ENCODE data around the gene SCAPER.

Gene SCAPER

DNA sequence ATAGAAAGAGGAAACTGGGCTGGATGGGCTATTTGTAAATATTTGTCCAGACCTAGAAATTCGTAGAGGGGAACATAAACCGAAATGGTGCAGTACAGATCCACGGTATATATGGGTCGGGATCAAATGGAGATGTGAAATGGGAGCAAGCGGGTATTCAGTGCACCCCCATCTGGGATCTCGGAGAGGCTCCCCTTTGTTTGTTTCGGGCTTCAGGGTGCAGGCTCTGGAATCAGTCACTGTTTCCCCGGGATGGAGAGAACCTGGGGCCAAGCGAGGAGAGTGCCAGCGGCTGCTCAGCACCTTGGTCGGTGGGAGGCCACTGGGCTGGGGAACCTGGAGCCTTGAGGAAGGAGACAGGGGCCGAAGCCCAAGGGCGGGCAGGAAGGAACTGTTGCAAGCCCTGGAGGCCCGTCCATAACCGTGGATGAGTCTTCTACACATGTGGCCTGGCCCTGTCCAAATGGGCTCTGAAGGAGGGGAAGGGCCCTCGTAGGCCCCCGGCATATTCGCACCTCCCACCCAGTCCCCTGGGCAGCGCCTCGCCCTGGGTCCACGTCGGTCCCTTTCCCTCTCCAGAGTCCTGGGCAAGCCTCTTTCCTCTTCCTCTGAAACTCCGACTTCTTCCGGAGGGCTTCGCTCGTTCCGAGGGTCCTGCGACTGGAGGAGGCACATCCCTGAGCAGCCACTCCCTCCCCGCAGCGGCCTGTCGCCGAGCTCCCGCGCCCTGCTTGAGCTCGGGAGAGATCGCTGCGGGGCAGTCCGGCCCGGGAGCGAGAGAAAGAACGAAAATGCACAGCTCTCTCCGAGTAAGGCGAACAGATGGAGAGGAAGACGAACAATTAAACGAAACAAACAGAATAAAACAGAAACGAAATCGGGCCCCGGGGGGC lies 565.6 kb downstream of the SCAPER start:
- H3K9me3 ChIP-seq (ENCODE audit: low read length): no peaks in the 10 kb centered on the region
- H3K4me3 ChIP-seq (ENCODE audit: low read length): no peak overlapping the region
- no peaks in the 10 kb centered on the region for H3K36me3 ChIP-seq (ENCODE audit: insufficient read depth, low read length)
- H3K4me1 ChIP-seq (ENCODE audit: insufficient read depth, low read length): peaks cover 59% of the 10 kb centered on the region
- H3K27me3 ChIP-seq (ENCODE audit: insufficient read depth, low read length): peaks cover 79% of the 10 kb centered on the region
- H2AFZ ChIP-seq (ENCODE audit: low read depth, low read length): peak overlapping the region; percentile 41

DNA sequence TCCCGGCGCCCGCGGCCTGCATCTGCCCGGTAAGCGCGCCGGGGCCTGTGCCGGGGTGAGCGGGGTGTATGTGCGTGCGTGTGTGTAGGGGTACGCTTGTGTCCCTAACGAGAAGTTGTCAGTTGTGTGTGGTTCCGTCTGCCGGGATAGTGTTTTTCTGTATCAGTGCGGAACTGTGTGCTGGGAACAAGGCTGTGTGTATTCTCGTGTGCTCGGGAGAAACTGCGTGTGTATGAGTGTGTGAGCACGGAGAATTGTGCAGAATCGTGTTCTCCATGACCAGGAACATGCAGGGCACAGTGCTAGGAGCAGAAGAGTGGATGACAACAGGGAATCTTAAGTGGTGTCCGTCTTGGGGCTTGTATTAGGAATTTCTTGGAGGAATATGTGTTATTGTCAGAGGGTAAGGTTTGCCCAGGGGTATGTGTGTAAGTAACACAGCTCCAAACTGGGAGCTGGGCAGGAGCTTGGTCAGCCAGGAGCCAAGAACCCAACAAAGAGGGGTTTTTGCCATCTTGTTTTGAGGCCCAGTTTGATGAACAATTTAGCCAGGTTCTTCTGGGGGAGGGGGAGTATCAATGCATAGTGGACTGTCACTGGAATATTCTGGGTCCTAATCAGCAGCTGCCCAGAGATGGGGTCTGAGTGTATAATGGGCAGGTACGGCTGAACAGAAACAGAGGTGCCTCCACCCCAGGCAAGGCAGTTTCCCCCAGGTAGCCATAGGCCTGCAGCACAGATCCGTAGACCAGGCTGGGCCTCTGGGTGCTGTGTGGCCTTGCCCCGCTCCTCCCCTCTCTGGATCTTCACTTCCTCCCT lies 566.4 kb downstream of the SCAPER start:
- H3K4me3 ChIP-seq (ENCODE audit: low read length): peak overlapping the region; percentile 69
- peaks cover 78% of the 10 kb centered on the region for H3K27me3 ChIP-seq (ENCODE audit: insufficient read depth, low read length)
- H2AFZ ChIP-seq (ENCODE audit: low read depth, low read length): peak overlapping the region; percentile 66
- no peaks in the 10 kb centered on the region for H3K36me3 ChIP-seq (ENCODE audit: insufficient read depth, low read length)
- no peaks in the 10 kb centered on the region for H3K9me3 ChIP-seq (ENCODE audit: low read length)
- peaks cover 59% of the 10 kb centered on the region for H3K4me1 ChIP-seq (ENCODE audit: insufficient read depth, low read length)

DNA sequence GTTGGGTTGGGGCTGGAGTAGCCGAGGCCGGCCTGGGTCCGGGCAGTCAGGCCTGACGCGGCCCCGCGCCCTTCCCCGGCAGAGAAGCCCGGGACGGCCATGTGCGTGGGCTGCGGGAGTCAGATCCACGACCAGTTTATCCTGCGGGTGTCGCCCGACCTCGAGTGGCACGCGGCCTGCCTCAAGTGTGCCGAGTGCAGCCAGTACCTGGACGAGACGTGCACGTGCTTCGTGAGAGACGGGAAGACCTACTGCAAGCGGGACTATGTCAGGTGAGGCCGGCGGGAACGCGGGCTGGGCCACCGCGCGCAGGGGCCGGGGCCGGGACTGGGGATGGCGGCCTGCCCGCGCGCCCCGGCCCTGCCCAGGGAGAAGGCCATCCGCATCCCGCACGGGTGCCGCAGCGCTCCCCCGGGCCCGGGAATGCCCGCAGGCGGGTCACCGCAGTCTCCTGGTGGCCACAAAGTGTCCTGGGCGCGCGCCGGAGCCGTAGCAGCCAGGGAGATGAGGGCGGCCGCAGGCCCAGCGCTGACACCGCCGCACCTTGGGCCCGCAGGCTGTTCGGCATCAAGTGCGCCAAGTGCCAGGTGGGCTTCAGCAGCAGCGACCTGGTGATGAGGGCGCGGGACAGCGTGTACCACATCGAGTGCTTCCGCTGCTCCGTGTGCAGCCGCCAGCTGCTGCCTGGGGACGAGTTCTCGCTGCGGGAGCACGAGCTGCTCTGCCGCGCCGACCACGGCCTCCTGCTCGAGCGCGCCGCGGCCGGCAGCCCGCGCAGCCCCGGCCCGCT lies 567.2 kb downstream of the SCAPER start:
- Histone ChIP-seq H3K4me1 (ENCODE audit: insufficient read depth, low read length) (peaks cover 59% of the 10 kb centered on the region), H2AFZ (ENCODE audit: low read depth, low read length) (peak overlapping the region; percentile 66), H3K27me3 (ENCODE audit: insufficient read depth, low read length) (peaks cover 76% of the 10 kb centered on the region), H3K4me3 (ENCODE audit: low read length) (peak overlapping the region; percentile 69), H3K36me3 (ENCODE audit: insufficient read depth, low read length) (no peaks in the 10 kb centered on the region), H3K9me3 (ENCODE audit: low read length) (no peaks in the 10 kb centered on the region)

DNA sequence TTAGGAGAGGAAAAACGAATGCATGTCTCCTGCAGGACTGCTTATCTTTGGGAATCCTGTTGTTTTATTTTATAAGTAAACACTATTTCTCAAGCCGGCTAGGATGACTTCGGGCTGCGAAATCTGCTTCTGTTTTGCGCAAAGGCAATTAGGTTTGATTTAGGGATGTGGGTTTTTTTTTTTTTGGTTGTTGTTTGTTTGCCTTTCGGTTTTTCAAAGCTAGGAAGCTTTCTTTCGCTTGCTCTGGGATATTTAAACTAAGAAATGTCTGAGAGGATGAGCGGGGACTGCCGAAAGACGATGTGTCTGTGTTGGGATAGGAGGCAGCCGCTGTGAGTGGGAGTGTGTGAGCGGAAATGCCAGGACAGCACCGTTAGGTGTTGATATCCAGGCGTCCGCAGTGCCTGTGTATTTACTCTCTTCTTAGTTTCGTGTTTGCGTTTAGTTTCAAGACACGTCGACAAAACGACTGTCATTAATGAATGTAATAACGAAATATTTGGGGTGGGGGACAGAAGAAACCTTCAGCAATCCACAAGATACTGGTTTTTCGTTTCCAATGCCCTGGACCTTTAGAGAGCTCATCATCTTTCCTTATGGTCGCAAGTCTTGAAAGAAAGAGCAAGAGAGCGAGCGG lies 568.0 kb downstream of the SCAPER start:
- Histone ChIP-seq H3K4me3 (ENCODE audit: low read length) (peak overlapping the region; percentile 69), H3K27me3 (ENCODE audit: insufficient read depth, low read length) (peaks cover 73% of the 10 kb centered on the region), H3K36me3 (ENCODE audit: insufficient read depth, low read length) (no peaks in the 10 kb centered on the region), H3K4me1 (ENCODE audit: insufficient read depth, low read length) (peaks cover 59% of the 10 kb centered on the region), H2AFZ (ENCODE audit: low read depth, low read length) (peak overlapping the region; percentile 66), H3K9me3 (ENCODE audit: low read length) (no peaks in the 10 kb centered on the region)

DNA sequence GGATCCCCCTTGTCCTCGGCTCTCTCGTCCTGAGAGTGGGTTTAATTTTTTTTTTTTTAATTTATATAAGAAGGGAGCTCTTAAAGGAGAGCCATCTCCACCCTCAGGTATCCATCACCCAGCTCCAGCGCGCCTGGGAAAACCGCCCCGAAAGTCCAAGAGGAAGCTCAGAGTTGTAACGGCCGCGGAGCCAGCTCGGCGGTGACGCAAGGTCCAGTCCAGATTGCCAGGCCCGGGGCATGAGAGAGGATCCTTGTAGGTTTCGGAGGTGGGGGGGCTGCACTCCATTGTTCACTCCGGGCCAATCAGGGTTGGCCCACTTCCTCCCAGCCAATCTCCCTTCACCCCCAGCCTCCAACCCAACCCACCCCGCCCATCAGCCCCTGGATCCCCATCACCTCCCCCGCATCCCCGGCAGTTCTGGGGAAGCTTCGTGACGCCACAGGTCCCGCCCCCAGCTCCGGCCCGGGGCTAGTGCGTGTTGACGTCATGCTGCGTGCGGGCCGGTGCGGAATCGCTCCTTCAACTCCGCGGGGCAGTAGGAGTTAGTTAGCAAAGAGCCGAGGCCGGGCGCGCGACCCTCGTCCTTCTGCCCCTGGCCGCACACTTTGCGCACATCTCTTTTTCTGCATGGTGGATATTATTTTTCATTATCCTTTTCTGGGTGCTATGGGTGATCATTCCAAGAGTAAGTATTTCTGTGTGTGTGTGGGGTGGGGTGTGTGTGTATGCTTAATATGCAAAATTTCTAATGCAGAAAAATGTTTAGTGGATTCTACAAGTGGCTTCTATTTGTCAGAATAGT lies 568.7 kb downstream of the SCAPER start, which contains the start of gene ISL2:
Gene ISL2 (plus strand): TSS at position 520 of the 805 bp plus-strand sequence. CDS start 111 bp downstream, at position 631.
- H3K27me3 ChIP-seq (ENCODE audit: insufficient read depth, low read length): peaks cover 65% of the 10 kb centered on the region
- peak within 1 kb of the TSS; percentile 66 for H2AFZ ChIP-seq (ENCODE audit: low read depth, low read length)
- H3K4me3 ChIP-seq (ENCODE audit: low read length): peak within 1 kb of the TSS; percentile 69
- no peaks in the 10 kb centered on the region for H3K9me3 ChIP-seq (ENCODE audit: low read length)
- H3K4me1 ChIP-seq (ENCODE audit: insufficient read depth, low read length): peaks cover 54% of the 10 kb centered on the region
- H3K36me3 ChIP-seq (ENCODE audit: insufficient read depth, low read length): no peaks in the 10 kb centered on the region

DNA sequence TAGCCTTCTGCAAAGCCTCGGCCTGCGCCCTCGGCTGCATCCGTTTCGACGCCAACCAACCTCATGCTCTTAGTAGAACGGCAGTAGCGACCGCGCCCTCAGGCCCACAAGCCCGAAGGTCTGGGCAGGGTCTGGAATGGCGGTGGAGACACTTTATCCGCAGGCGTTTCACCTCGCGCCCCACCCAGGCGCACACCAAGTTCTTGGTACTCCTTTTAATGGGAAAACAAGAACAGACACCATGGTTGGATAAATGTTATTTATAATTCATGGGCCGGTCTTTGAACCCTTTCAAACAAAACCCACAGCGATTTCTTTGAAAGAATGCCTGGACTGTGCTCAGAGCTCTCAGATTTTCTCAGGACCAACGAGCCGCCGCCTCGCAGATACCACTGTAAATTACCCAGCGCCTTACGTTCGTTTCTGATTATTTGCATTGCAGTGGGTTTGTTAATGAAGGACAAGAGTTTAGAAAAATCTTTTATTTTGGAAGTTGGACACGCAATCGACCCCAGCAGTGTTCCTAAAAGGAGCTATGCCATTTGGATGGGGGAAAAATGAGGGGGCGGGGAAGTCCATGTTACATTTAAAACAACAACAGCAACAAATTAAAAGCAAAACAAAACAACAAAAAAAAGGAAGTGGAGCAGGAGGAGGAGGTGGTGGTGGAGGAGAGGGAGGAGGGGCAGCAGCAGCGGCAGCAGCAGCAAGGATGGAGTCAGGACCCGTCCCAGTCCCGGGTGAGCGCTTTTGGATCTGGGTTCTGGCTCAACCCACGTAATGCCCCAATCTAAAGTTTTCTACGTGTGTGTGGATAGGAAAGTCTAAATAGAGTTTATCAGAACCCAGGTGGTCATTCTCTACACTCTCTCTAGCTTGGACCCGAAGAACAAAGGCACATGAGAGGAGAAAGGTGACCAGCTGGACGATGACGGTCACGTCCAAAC lies 569.6 kb downstream of the SCAPER start:
- Histone ChIP-seq H2AFZ (ENCODE audit: low read depth, low read length) (peak overlapping the region; percentile 37), H3K9me3 (ENCODE audit: low read length) (no peaks in the 10 kb centered on the region), H3K4me1 (ENCODE audit: insufficient read depth, low read length) (peaks cover 47% of the 10 kb centered on the region), H3K27me3 (ENCODE audit: insufficient read depth, low read length) (peaks cover 58% of the 10 kb centered on the region), H3K4me3 (ENCODE audit: low read length) (peak overlapping the region; percentile 69), H3K36me3 (ENCODE audit: insufficient read depth, low read length) (no peaks in the 10 kb centered on the region)

DNA sequence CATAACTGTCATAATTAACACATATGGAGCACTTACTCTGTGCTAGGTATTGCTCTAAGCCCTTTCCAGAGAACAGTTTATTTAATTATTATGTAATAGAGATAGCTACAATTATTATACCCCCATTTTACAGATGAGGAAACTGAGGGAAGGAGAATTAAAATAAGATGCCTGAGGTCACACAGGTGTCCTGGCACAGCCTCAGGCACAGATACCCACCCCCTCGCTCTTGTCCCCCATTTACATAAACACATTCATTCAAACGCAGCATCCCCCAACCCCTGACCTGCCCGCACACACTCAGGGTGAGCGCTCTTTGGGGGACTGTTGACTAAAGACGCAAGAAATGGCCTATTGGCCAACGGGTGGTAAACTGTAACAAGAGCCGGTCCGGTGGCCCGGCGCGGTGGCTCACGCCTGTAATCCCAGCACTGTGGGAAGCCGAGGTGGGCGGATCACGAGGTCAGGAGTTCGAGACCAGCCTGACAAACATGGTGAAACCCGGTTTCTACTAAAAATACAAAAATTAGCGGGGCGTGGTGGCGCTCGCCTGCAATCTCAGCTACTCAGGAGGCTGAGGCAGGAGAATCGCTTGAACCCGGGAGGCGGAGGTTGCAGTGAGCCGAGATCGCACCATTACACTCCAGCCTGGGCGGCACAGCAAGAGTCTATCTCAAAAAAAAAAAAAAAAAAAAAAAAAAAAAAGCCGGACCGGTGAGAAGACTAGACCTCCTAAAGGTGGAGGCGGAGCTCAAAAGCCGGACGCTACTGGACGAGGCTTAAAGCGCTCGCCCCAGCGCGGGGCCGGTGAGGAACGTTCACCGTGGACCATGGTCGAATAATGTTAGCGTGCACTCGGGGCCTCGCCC lies 570.5 kb downstream of the SCAPER start:
- no peak overlapping the region for H2AFZ ChIP-seq (ENCODE audit: low read depth, low read length)
- H3K36me3 ChIP-seq (ENCODE audit: insufficient read depth, low read length): no peaks in the 10 kb centered on the region
- peaks cover 51% of the 10 kb centered on the region for H3K27me3 ChIP-seq (ENCODE audit: insufficient read depth, low read length)
- peak overlapping the region; percentile 69 for H3K4me3 ChIP-seq (ENCODE audit: low read length)
- no peaks in the 10 kb centered on the region for H3K9me3 ChIP-seq (ENCODE audit: low read length)
- H3K4me1 ChIP-seq (ENCODE audit: insufficient read depth, low read length): peaks cover 38% of the 10 kb centered on the region

DNA sequence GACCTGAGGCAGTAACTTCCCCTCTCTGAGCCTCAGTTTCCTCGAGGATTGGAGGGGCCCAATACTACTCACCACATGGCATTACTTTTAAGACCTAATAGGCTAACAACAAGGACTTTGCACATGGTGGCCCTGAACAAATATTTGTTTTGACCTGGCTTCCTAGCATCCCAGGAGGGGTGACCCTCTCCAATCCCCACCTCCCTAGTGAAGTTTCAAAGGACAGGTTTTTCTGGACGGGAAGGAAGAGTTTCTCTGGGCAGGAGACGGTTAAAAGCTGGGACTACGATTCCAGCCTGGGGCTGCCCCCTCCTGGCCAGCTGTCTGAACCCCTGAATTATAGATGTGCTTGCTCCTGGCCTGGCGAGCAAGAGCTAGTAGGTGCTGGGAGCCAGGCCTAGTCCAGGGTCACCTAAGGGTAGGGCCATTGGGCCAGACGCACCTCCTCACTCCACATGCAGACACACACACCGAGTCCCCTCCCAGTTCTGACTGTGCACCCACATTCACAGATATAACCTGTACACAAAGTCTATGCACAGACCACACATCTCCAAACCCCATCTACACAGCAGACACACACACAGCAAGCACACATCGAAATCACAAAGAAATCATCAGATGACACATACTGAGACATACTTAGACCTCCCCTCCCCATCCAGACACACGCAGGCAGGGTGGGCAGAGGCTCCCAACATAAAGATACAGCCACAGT lies 571.3 kb downstream of the SCAPER start:
- H3K27me3 ChIP-seq (ENCODE audit: insufficient read depth, low read length): peaks cover 46% of the 10 kb centered on the region
- H3K4me1 ChIP-seq (ENCODE audit: insufficient read depth, low read length): peaks cover 31% of the 10 kb centered on the region
- no peaks in the 10 kb centered on the region for H3K9me3 ChIP-seq (ENCODE audit: low read length)
- no peak overlapping the region for H2AFZ ChIP-seq (ENCODE audit: low read depth, low read length)
- H3K4me3 ChIP-seq (ENCODE audit: low read length): no peak overlapping the region
- no peaks in the 10 kb centered on the region for H3K36me3 ChIP-seq (ENCODE audit: insufficient read depth, low read length)

DNA sequence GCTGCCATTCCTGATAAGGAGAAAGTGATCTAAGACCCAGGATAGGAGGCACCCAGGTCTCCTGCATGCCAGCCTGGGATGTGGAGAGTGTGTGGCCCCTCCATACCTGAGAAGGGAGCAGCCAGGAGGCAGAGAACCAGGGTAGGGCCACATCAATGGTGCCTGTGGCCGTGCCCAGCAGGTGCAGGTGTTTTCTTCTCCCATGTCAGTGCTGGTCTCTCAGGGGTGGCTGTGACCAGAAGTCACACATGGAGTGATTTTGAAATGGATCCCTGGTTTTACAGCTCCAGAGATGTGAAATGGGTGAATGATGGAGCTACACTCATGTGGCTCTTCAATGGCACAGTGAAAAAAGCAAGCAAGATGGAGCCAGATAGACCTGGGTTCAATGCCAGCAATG lies 571.8 kb downstream of the SCAPER start:
- Histone ChIP-seq H2AFZ (ENCODE audit: low read depth, low read length) (no peak overlapping the region), H3K27me3 (ENCODE audit: insufficient read depth, low read length) (peaks cover 43% of the 10 kb centered on the region), H3K36me3 (ENCODE audit: insufficient read depth, low read length) (no peaks in the 10 kb centered on the region), H3K9me3 (ENCODE audit: low read length) (no peaks in the 10 kb centered on the region), H3K4me1 (ENCODE audit: insufficient read depth, low read length) (peaks cover 26% of the 10 kb centered on the region), H3K4me3 (ENCODE audit: low read length) (no peak overlapping the region)

DNA sequence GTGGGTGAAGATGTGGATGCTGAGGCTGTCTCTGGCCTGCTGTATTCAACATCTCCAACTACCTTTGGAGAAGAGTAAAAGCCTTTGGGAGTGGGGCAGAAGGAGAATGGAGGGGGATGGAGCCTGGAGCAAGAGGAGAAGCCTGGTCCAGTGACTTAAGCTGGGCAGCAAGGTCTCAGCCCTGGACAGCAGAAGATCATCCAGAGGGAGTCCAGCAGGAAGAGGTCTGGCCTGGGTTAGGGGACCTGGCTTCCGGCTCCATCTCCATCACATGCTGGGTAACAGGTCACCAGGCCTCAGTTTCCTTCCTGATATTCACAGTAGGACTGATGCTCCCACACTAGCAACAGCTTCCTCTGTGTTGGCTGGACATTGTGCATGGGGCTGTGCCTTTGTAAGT lies 572.3 kb downstream of the SCAPER start:
- H2AFZ ChIP-seq (ENCODE audit: low read depth, low read length): no peak overlapping the region
- H3K4me3 ChIP-seq (ENCODE audit: low read length): no peak overlapping the region
- peaks cover 42% of the 10 kb centered on the region for H3K27me3 ChIP-seq (ENCODE audit: insufficient read depth, low read length)
- peaks cover 21% of the 10 kb centered on the region for H3K4me1 ChIP-seq (ENCODE audit: insufficient read depth, low read length)
- H3K9me3 ChIP-seq (ENCODE audit: low read length): no peaks in the 10 kb centered on the region
- no peaks in the 10 kb centered on the region for H3K36me3 ChIP-seq (ENCODE audit: insufficient read depth, low read length)
